HG02884 (cell line): ENCODE results near the gene MCMBP.
"Not testable (repeated sequence)": the region's sequence is repeated elsewhere in the genome, so short reads cannot be mapped to it uniquely, and the experiment has no call there.

Experiments used
- ATAC-seq: cut with Tn5 transposase; IDR thresholded peaks from one replicate; pipeline ENCODE4 v1.9.1; 2021; ENCODE audit warnings: mild to moderate bottlenecking, moderate library complexity; ENCODE audit not compliant: unreplicated experiment

Gene MCMBP

DNA sequence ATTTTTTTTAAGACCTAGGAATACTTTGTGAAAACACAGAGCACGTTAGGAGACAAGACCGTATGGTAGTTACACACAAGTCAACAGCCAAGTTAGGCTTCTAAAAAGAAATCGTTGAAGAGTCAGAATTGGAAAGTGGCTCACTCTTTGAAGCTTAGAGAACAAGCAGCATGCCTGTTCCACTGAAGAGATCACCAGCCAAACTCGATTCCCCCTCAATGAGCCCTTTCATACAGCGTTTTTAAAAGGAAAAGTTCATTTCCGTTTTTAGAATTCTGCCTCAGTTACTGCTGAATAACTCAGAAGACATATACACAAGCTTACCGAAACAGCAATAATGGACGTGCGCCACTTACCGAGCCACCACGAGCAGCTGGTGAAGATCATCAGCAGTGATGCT lies 41.0 kb downstream of the MCMBP start:
- no peak for ATAC-seq

DNA sequence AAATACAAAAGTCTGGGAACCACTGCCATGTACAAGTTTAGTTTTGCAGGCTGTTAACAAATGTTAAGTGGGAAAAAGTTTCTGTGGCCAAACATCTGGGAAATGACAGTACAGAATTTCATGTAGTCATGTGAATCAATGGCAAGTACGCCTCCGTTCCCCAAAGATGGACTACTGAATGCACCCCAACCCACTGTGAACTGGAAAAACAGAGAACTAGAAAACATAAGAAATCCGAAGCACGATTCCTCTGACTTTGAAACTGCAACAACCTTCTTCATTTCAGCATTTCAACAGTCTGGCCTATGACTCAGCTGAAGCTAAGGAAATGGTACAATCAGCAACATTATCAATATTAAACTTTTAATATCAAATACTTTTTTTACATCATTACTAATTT lies 41.8 kb downstream of the MCMBP start:
- no peak for ATAC-seq

DNA sequence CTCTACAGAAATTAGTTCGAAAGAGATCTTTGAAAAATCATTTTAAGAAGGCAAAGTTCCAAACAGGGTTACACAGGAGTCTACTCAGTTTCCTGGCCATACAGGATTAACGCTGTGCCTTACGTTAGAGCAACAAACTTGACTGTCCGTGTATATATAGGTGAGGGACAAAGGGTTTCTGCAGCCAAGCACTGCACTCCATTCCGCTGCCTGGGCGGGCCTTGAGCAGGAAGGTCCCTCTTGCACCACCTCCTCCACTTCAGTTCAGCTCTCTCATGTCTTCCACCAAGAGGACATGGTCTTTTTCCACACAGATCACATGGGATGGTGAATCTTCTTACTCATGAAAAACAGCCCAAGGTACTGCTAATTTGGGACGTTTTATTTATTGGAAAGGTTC lies 43.2 kb downstream of the MCMBP start:
- ATAC-seq: no peak

DNA sequence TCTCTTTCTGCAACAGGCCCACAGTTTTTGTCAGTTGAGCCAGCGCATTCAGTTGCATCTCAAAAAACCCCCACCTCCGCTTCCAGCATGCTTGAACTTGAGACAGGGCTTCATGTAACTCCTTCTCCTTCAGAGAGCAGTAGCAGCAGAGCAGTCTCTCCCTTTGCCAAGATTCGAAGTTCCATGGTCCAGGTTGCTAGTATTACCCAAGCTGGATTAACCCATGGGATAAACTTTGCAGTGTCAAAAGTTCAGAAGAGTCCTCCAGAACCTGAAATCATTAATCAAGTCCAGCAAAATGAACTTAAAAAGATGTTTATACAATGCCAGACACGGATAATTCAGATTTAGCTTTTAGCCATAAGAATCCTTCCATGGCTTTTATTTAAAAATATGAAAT lies 45.2 kb downstream of the MCMBP start:
- no peak for ATAC-seq

DNA sequence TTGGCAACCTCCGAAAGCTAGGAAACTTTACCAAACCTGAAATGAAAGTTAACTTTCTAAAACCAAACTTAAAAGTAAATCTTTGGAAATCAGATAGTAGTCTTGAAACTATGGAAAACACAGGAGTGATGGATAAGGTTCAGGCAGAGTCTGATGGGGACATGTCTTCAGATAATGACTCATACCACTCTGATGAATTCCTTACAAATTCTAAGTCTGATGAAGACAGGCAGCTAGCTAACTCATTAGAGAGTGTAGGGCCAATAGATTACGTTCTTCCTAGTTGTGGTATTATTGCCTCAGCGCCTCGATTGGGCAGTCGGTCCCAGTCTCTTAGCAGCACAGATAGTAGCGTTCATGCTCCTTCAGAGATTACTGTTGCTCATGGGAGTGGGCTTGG lies 45.9 kb downstream of the MCMBP start:
- ATAC-seq: no peak

DNA sequence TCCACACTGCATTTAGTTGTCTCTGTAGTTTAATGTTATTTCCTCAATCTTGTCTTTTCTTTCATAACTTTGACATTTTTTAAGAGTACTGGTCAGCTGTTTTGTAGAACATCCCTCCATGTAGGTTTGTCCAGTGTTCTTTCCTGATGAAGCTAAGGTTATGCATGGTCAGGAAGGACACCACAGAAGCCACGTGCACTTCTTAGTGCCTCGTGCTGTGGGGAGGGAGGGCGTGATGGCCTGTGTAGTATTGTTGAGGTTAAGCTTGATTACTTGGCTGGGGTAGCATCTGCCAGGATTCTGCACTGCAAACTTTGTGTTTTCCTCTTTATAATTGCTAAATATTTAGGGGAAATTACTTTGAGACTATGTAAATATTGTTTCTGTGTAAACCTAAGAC lies 48.3 kb downstream of the MCMBP start:
- ATAC-seq: no peak

DNA sequence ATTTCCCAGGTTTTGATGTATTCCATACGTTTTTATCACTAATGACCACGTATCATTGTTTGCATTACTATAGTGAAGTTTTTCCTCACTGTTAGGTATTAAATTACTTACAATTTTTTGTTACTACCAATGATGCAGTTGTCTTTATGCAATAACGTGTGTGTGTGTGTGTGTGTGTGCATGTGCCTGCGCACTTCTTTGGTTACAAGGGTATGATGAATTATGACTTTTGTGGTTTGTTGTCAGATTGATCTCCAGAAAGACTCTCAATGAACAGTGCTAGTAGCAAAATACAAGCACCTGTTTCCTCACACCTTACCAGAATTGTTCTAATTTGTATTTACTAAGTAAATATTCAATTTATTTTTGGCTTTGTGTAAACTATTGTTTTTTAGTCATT lies 51.5 kb downstream of the MCMBP start:
- no peak for ATAC-seq

DNA sequence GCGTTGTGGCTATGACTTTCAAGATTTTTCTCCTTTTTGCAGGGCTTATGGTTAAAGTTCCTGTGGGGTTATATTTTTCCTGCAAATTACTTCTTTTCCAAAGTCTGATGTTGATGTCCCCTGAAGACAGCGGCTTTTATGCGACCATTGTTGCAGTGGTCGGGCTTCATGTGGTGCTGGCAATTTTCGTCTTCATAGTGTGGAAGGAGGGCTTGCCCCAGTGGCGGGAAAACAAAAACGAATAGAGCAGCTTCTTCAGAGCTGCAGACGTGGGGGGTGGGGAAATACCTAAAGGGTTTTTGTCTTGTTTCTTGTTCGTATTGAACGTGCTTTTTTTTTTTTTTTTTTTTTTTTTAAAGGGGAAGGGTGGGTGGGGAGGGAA lies 53.8 kb downstream of the MCMBP start:
- no peak for ATAC-seq

DNA sequence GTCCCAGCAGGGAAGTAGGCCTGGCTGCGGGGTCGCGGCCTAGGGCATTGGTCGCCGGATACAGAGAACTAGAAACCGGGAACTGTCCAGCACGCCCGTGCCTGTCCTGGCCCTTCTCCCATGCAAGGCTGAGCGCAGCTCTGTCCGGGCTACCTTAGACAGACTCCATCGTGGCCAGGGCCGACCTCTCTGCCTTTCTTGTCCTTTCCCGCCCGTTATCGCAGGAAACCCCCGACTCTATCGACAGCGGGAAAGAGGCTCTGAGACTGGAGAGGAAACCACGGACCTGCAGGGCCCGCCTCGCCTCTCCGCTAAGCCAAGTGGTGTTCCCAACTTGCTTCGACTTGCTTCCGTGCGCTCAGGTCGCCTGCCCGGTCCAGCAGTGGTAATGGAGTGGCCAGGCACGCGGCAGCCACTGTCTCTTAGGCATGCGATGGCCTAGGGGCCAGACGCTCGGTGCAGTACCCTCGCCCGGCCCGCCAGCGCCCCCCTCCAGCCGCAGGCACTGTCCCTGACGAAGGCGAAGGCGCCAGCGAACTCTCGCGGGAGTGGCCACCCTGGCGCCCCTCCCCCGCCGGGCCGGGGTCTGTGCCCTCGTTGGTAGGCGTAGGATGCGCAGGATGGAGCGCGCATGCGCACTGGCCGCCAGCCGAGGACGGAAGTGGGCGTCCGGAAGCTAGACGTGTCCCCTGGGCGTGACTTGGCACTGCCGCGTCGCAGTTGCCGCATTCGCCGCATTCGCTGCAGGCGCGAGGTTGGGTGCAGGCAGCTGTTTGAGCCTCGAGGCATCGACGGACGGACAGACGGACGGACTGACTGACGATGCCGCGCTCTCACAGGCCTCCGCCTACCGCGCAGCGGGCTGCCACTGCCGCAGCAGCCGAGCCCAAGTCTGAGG lies 54.4 kb downstream of the MCMBP start:
- ATAC-seq: no peak

DNA sequence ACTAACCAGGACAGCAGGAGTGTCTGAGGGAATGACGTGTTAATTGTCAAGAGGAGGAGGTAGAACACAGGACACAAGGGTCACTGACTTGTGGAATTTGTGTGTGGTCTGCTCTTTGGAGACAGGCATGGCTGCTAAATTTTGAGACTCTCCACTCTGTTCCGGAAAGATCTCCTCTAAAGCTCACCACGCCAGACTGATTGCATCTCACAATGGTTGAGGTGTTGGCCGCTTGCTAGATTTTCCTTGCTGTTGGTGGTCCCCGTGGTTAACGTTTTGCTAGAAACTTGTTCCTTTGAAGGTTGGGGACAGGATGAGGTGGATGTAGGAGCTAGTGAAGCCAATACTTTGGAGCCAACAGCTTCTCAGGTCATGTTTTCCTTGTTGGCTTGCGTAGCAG lies 57.0 kb downstream of the MCMBP start:
- ATAC-seq: no peak

DNA sequence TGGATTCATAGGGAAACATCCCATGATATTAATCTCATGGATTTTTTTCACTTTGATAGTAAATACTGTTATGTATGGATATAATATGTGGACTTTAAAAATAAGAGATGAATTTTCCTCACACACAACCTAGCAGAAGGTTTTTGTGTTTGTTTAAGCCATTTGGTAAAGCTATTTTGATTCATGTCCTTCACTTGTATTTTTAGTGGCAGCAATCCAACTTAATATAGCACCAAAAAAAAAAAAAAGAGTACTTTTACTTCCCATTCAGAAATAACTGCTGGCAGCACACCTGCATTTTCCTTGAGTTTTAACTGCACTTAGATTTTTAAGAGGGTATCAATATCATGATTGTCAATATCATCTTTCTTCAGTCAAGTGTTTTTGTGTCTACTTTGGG lies 60.0 kb downstream of the MCMBP start:
- ATAC-seq: no peak

DNA sequence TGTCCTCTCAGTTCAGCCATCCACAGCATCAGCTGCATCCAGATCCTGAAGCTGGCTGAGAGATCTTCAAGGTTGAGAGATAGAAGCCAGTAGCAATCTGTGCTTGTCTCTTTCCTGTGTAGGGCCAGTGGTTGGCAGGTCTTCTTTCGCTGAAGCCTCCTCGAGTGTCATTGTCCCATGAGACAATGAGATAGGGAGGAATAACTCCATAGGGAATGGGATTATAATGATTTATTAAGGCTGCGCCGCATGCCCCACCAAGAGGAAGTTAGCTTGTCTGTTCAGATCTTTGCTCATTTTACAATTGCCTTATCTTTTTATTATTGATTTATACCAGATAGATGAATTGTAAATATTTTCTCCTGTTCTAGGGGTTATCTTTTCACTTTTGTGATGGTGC lies 61.5 kb downstream of the MCMBP start:
- no peak for ATAC-seq

DNA sequence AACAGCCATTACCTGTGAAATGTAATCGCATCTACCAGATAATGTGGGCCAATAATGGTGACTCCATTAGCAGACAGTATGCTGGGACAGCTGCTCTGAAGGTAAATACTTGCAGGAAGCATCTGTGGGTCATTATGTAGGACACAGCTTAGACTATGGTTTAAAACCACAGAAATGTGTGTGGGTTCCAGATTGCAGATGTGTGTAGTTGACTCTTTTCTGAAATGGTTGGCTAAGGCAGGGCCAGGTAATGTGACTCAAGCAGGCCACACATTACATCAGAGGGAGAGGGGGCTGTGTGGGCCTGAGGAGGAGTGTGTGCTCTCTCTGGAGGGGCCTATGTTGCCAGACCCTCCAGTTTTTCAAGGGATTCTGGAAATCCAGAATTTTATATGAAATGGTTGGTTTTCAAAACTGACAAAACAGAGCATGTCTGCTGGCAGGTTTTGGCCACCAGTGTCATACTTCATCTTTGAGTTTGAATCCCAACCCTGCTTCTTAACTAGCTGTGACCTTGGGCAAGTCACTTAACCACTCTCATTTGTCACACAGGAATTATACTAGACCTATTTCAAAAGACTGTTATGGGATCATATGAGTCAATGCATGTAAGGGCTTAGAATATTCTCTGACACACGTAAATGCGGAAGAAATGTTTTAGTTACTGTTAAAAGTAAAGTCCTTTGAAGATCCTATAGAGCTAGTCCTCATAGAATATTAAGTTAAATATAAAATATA lies 64.5 kb downstream of the MCMBP start:
- ATAC-seq: peak; percentile 73

DNA sequence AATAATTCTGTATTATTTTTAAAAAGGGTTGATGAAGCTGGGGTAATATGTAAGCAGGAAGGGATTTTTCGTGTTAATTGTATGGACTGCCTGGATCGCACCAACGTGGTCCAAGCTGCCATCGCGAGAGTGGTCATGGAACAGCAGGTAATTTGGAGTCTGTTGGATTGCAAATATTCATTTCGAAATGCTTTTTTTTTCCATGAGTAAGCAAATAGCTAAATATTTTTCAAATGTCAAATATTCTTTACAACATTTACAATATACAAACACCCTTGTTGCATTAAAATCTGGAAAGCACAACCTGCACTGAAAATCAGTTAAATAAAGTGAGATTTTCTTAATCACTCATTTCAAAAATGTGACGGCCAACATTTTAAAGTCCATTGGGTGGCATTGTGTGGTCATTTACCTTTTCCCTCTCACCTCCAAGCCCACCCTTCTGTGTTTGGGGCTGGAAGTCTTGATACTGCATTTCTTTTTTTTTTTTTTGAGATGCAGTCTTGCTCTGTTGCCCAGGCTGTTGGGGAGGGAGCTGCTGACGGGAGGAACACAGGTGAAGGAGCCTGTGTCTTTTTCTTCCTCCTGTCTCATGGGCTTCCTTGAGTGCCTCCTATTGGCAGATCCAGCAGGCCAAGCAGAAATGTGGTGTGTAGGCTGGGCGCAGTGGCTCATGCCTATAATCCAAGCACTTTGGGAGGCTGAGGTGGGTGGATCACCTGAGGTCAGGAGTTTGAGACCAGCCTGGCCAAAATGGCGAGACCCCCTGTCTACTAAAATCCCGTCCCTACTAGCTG lies 66.1 kb downstream of the MCMBP start:
- ATAC-seq: no peak

DNA sequence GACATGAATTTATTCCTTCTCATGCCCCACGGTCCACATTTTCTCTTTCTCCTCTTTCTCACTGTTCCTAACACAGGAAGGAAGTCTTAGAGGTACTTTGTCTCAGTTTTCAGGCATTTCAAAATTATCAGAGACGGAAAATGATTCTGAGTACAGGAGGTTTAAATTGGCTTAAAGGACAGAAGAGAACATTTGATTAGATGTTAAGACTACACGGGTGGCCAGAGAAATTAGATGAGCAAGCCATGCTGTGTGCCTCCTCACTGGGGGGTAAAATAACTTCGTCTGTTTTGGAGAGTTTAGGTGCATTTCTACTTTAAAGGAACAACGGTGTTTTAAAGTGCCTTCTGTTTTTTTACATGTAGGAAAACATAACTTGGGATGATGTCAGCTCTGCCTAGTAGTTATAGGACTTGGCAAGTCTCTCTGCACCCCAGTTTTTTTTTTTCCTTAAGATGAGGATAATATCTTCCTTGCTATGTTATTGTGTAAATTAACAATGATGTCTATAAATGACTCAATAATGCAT lies 66.9 kb downstream of the MCMBP start:
- ATAC-seq: no peak

DNA sequence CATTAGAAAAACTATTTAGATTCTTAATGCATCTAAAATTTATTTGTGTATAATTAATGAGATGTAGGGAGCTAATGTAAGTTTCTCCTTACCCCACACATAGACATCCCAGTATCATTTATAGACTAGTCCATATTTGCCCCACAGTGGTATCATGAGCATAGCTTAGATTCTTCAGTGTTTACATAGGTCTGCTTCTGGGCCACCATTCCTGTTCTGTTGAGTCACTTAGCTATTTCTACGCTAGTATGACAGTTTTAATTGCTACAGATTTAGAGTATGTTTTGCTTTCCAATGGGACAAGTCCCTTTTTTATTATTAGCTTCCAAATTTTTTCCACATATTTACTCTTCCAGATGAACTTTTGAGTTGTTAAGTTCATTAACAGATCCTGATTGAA lies 69.4 kb downstream of the MCMBP start:
- no peak for ATAC-seq

DNA sequence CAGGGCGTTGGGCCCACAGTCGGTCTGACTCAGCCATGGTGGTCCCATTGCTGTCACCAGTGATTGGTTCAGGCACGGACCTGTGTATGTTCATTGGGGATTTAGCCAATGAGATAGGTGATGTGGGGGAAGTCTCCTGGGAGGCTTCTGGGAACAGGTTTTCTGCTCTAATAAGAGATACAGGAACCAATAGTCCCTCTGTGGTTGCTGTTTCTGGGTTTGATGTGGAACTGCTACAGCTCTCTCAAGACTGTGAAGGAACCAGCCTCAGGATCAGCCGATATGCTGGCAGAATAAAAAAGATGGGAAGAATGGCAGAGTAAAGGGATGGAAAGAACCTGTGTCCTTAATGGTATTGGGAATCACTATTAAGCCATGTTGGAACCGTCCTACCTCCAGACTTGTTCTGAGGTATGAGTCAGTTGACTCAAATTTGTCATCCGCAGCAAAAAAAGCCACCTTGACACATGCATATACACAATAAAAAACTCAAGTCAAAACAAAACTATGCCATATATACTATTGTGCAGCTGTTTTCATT lies 70.6 kb downstream of the MCMBP start:
- ATAC-seq: peak; percentile 79

DNA sequence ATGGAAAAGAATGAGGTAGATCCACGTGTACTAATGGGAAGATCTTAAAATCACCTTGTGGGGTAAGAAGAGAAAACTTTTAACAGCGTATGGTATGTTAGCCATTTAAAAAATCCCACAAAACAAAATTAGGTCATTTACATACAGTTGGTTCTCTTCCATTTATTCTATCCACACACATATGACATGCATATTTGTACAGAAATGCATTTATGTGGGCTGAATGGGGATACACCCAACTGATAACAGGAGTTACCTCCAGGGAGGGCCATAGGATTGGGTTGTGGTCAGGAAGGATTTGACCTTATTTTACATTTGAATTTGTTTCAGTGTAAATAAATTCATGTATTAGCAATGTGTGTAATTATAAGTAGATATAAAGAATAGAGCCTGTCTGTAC lies 71.5 kb downstream of the MCMBP start:
- no peak for ATAC-seq

DNA sequence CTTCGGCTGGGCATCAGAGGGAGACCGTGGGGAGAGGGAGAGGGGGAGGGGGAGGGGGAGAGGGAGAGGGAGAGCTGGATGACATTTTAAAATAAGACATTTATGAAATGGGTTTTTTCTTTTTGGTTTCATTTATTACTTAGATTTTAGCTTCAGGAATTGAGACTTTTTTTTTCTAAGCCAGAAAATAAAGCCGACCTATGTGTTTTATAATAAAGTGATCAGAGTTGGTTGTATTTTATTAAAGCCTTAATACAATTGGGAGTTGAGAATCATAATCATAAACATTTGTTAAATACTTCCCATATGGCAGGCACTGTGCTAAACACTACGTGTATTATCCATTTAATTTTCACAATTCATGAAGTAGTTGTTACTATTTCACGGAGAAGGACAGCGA lies 76.6 kb downstream of the MCMBP start:
- no peak for ATAC-seq

DNA sequence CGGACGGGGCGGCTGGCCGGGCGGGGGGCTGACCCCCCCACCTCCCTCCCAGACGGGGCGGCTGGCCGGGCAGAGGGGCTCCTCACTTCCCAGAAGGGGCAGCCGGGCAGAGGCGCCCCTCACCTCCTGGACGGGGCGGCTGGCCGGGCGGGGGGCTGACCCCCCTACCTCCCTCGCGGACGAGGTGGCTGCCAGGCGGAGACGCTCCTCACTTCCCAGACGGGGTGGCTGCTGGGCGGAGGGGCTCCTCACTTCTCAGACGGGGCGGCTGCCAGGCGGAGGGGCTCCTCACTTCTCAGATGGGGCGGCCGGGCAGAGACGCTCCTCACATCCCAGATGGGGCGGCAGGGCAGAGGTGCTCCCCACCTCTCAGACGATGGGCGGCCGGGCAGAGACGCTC lies 77.5 kb downstream of the MCMBP start:
- ATAC-seq: not testable (repeated sequence)

DNA sequence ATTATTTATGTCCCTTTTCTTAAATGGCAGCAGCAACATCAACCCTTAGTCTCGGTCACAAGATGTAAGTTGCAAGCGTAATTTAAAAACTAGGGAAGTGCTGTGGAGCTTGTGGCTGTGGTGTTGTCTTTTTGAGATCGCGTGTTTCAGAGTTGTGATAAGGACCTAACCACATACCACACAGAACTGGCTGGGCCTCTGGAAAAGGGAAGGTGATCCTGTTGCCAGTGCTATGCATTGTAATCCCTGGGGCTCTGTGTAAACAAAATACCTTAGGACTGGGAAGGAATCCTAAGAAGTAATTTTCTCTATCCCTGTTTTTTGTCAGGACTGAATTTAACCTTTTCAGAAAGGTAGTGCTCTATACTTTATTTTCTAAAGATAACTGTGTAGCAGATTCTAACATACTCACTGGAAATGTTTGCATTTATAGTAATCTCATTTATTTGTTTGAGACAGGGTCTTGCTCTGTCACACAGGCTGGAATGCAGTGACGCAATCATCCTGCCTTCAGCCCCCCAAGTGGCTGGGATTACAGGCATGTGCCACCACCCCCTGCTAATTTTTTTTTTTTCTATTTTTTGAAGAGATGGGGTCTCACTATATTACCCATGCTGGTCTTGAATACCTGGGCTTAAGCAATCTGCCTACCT lies 86.4 kb downstream of the MCMBP start:
- ATAC-seq: no peak
